Duodenal mucosa (tissue), 2 donors: ENCODE data around the gene PCSK6.
"Not testable (repeated sequence)": the region's sequence is repeated elsewhere in the genome, so short reads cannot be mapped to it uniquely, and the experiment has no call there.

Source experiments
- H3K27ac ChIP-seq: one replicate; pipeline ENCODE4 v1.7.0; 2013; ENCODE audit warnings: low read depth, low read length
- H3K27me3 ChIP-seq, 2 donors: one replicate each; pipeline ENCODE4 v1.7.0; 2013; ENCODE audit warnings: low read length in 2 of 2, control low read depth in 1 of 2; ENCODE audit not compliant: insufficient read depth in 2 of 2, control insufficient read depth in 1 of 2
- H3K36me3 ChIP-seq, 2 donors: one replicate each; pipeline ENCODE4 v1.7.0; 2013; ENCODE audit warnings: low read length in 2 of 2, control low read depth in 1 of 2; ENCODE audit not compliant: insufficient read depth in 2 of 2, control insufficient read depth in 1 of 2
- H3K4me1 ChIP-seq, 2 donors: one replicate each; pipeline ENCODE4 v1.7.0; 2013; ENCODE audit warnings: low read length in 2 of 2, control low read depth in 1 of 2; ENCODE audit not compliant: insufficient read depth in 2 of 2, control insufficient read depth in 1 of 2
- H3K4me3 ChIP-seq, 2 donors: one replicate each; pipeline ENCODE4 v1.7.0; 2013; ENCODE audit warnings: low read length in 2 of 2, low read depth in 1 of 2
- H3K9ac ChIP-seq, 2 donors: one replicate each; pipeline ENCODE4 v1.7.0; 2013; ENCODE audit warnings: low read length in 2 of 2, low read depth in 1 of 2
- H3K9me3 ChIP-seq, 2 donors: one replicate each; pipeline ENCODE4 v1.7.0; 2013; ENCODE audit warnings: low read length in 2 of 2, control low read depth in 1 of 2; ENCODE audit not compliant: control insufficient read depth in 1 of 2

The PCSK6 gene

GRCh38 chr15:101380146-101380545 is 109.4 kb downstream of the PCSK6 start:
- no peaks in the 10 kb centered on the region for H3K27me3 ChIP-seq
- no peaks in the 10 kb centered on the region for H3K4me1 ChIP-seq
- H3K36me3 ChIP-seq: peaks cover 0 to 2% of the 10 kb centered on the region in 2 donors
- no peak overlapping the region for H3K27ac ChIP-seq
- H3K4me3 ChIP-seq: no peak overlapping the region
- H3K9me3 ChIP-seq: no peaks in the 10 kb centered on the region
- H3K9ac ChIP-seq: no peak overlapping the region

GRCh38 chr15:101379647-101380046 is 109.9 kb downstream of the PCSK6 start:
- H3K9me3 ChIP-seq: no peaks in the 10 kb centered on the region
- H3K27me3 ChIP-seq: no peaks in the 10 kb centered on the region
- H3K4me1 ChIP-seq: no peaks in the 10 kb centered on the region
- H3K4me3 ChIP-seq: no peak overlapping the region
- no peak overlapping the region for H3K27ac ChIP-seq
- no peak overlapping the region for H3K9ac ChIP-seq
- peaks cover 0 to 2% of the 10 kb centered on the region in 2 donors for H3K36me3 ChIP-seq

- Histone ChIP-seq H3K9me3 (no peaks in the 10 kb centered on the region), H3K9ac (no peak overlapping the region), H3K4me3 (no peak overlapping the region), H3K36me3 (peaks cover 0 to 2% of the 10 kb centered on the region in 2 donors), H3K27ac (no peak overlapping the region), H3K27me3 (no peaks in the 10 kb centered on the region), H3K4me1 (no peaks in the 10 kb centered on the region)
Measured at GRCh38 chr15:101378879-101379278, 110.6 kb downstream of the PCSK6 start.

GRCh38 chr15:101378171-101378755 is 111.2 kb downstream of the PCSK6 start:
- Histone ChIP-seq H3K36me3 (peaks cover 0 to 2% of the 10 kb centered on the region in 2 donors), H3K4me1 (peaks cover under 1 to 2% of the 10 kb centered on the region in 2 donors), H3K27ac (no peak overlapping the region), H3K4me3 (no peak overlapping the region), H3K9me3 (no peaks in the 10 kb centered on the region), H3K27me3 (no peaks in the 10 kb centered on the region), H3K9ac (no peak overlapping the region)

- no peaks in the 10 kb centered on the region for H3K9me3 ChIP-seq
- H3K27ac ChIP-seq: no peak overlapping the region
- H3K9ac ChIP-seq: no peak overlapping the region
- peaks cover 13 to 15% of the 10 kb centered on the region in 2 donors for H3K4me1 ChIP-seq
- no peaks in the 10 kb centered on the region for H3K27me3 ChIP-seq
- H3K4me3 ChIP-seq: no peak overlapping the region
- peaks cover 0 to 2% of the 10 kb centered on the region in 2 donors for H3K36me3 ChIP-seq
Measured at GRCh38 chr15:101376615-101377395, 112.7 kb downstream of the PCSK6 start.

GRCh38 chr15:101375006-101375405 is 114.5 kb downstream of the PCSK6 start:
- not testable (repeated sequence) for H3K27ac ChIP-seq, H3K4me3 ChIP-seq, H3K9ac ChIP-seq, H3K36me3 ChIP-seq, H3K27me3 ChIP-seq, H3K9me3 ChIP-seq
- H3K4me1 ChIP-seq: peaks cover 13 to 18% of the 10 kb centered on the region in 2 donors

- no peaks in the 10 kb centered on the region for H3K36me3 ChIP-seq
- no peak overlapping the region for H3K4me3 ChIP-seq
- no peaks in the 10 kb centered on the region for H3K9me3 ChIP-seq
- no peak overlapping the region for H3K9ac ChIP-seq
- H3K4me1 ChIP-seq: peaks cover 13 to 18% of the 10 kb centered on the region in 2 donors
- H3K27ac ChIP-seq: no peak overlapping the region
- no peaks in the 10 kb centered on the region for H3K27me3 ChIP-seq
Measured at GRCh38 chr15:101374326-101374725, 115.2 kb downstream of the PCSK6 start.

- Histone ChIP-seq H3K9ac (no peak overlapping the region), H3K9me3 (no peaks in the 10 kb centered on the region), H3K4me3 (no peak overlapping the region), H3K36me3 (no peaks in the 10 kb centered on the region), H3K4me1 (peaks cover 13 to 18% of the 10 kb centered on the region in 2 donors), H3K27ac (no peak overlapping the region), H3K27me3 (no peaks in the 10 kb centered on the region)
Measured at GRCh38 chr15:101373577-101373976, 115.9 kb downstream of the PCSK6 start.

GRCh38 chr15:101372960-101373525 is 116.5 kb downstream of the PCSK6 start:
- H3K4me3 ChIP-seq: peak overlapping the region in 1 of 2 donors; percentile 13
- no peaks in the 10 kb centered on the region for H3K27me3 ChIP-seq
- H3K27ac ChIP-seq: no peak overlapping the region
- peaks cover 13 to 18% of the 10 kb centered on the region in 2 donors for H3K4me1 ChIP-seq
- no peak overlapping the region for H3K9ac ChIP-seq
- H3K36me3 ChIP-seq: no peaks in the 10 kb centered on the region
- no peaks in the 10 kb centered on the region for H3K9me3 ChIP-seq

GRCh38 chr15:101372149-101372577 is 117.3 kb downstream of the PCSK6 start:
- peak overlapping the region in 1 of 2 donors; percentile 13 for H3K4me3 ChIP-seq
- H3K27ac ChIP-seq: no peak overlapping the region

More at GRCh38 chr15:101372149-101372577, 117.3 kb downstream of the PCSK6 start:
- Histone ChIP-seq H3K9me3 (no peaks in the 10 kb centered on the region), H3K27me3 (no peaks in the 10 kb centered on the region), H3K4me1 (peaks cover 13 to 18% of the 10 kb centered on the region in 2 donors), H3K9ac (no peak overlapping the region), H3K36me3 (no peaks in the 10 kb centered on the region)
